ENCODE data around the gene CYB5R4.

DNA sequence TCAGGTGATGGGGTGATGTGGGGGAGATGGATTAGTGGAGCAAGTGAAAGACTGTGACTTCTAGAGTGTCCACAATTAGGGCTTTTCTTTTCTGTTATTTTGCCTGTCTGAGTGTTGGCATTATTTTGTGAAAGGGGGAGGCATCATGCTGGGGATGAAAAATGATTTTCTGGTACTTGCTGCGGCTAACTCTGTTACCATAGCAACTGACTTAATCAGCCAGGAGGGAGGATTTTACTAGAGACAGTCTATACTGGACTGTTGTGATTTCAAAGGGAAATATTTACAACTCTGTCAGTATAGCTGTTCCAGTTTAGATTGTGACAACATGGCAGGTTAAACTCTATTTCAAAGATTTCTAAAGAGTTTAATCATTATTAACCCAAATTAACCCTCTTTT is 143.6 kb downstream of the CYB5R4 start:
- no peak for TF ChIP-seq CTCF (IDR thresholded peaks at IDR 0.05)
- TF ChIP-seq, protein P1, sequence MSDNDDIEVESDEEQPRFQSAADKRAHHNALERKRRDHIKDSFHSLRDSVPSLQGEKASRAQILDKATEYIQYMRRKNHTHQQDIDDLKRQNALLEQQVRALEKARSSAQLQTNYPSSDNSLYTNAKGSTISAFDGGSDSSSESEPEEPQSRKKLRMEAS (CRISPR knock-in tag; IDR thresholded peaks at IDR 0.05): no peak
- TF ChIP-seq ATF2 (CRISPR knock-in tag; IDR thresholded peaks at IDR 0.05; ENCODE audit: borderline replicate concordance, low read depth): no peak
- TF ChIP-seq, protein P2, sequence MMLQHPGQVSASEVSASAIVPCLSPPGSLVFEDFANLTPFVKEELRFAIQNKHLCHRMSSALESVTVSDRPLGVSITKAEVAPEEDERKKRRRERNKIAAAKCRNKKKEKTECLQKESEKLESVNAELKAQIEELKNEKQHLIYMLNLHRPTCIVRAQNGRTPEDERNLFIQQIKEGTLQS (CRISPR knock-in tag; conservative IDR thresholded peaks at IDR 0.05): no peak
- no peak for TF ChIP-seq MXD4 (CRISPR knock-in tag; IDR thresholded peaks at IDR 0.05; ENCODE audit: borderline replicate concordance)
- no peak for TF ChIP-seq ETV6 (CRISPR knock-in tag; IDR thresholded peaks at IDR 0.05)
- no peak for TF ChIP-seq NFE2L1 (CRISPR knock-in tag; IDR thresholded peaks at IDR 0.05)
- TF ChIP-seq MYBL2 (CRISPR knock-in tag; IDR thresholded peaks at IDR 0.05): no peak
- TF ChIP-seq FOXP1 (CRISPR knock-in tag; IDR thresholded peaks at IDR 0.05; ENCODE audit: borderline replicate concordance): no peak
- TF ChIP-seq, protein P3, sequence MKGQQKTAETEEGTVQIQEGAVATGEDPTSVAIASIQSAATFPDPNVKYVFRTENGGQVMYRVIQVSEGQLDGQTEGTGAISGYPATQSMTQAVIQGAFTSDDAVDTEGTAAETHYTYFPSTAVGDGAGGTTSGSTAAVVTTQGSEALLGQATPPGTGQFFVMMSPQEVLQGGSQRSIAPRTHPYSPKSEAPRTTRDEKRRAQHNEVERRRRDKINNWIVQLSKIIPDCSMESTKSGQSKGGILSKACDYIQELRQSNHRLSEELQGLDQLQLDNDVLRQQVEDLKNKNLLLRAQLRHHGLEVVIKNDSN (CRISPR knock-in tag; IDR thresholded peaks at IDR 0.05): no peak
- no peak for TF ChIP-seq FOXJ3 (CRISPR knock-in tag; IDR thresholded peaks at IDR 0.05; ENCODE audit: borderline replicate concordance)
- TF ChIP-seq, protein P4, sequence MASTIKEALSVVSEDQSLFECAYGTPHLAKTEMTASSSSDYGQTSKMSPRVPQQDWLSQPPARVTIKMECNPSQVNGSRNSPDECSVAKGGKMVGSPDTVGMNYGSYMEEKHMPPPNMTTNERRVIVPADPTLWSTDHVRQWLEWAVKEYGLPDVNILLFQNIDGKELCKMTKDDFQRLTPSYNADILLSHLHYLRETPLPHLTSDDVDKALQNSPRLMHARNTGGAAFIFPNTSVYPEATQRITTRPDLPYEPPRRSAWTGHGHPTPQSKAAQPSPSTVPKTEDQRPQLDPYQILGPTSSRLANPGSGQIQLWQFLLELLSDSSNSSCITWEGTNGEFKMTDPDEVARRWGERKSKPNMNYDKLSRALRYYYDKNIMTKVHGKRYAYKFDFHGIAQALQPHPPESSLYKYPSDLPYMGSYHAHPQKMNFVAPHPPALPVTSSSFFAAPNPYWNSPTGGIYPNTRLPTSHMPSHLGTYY (CRISPR knock-in tag; IDR thresholded peaks at IDR 0.05): no peak
- no peak for TF ChIP-seq KAT7 (CRISPR knock-in tag; IDR thresholded peaks at IDR 0.05; ENCODE audit: borderline replicate concordance)
- no peak for TF ChIP-seq NR1H2 (CRISPR knock-in tag; IDR thresholded peaks at IDR 0.05)
